GM12878 (cell line): ENCODE data around the gene TFB1M. TPM values are rescaled to one million over a fixed set of nuclear protein-coding genes. Genes with fewer than 3 reads are reported as not detected.

Source experiments
- ATAC-seq: fragments of 200-7000 bp; cut with Tn5 transposase; 3 replicates; pipeline ENCODE4 v1.9.1; 2020; ENCODE audit warnings: mild to moderate bottlenecking, moderate library complexity
- BruUV-seq: library from RNA; stranded (reverse); fragments of 400-500 nt; replicated peaks from 2 replicates; lab custom pipeline; 2021; lab: Mats Ljungman, UMichigan
- CTCF ChIA-PET: fragments of 300-600 bp; sonication (Branson Sonifier 250); formaldehyde crosslinking; extraction: SDS; loops from one replicate; lab custom pipeline; 2021; ENCODE audit warnings: inconsistent platforms; lab: Yijun Ruan, JAX
- POLR2A ChIA-PET: fragments of 350-600 bp; formaldehyde crosslinking; extraction: SDS; loops from one replicate; lab custom pipeline; 2021; ENCODE audit warnings: inconsistent platforms; lab: Charles Lee
- RAD21 ChIA-PET: fragments of 300-600 bp; sonication (Branson Sonifier 250); formaldehyde crosslinking; loops from one replicate; lab custom pipeline; 2023; ENCODE audit warnings: antibody characterized with exemption; ENCODE audit not compliant: unreplicated experiment; lab: Charles Lee
- SMC1A ChIA-PET: fragments of 300-600 bp; sonication (Branson Sonifier 250); formaldehyde crosslinking; loops from one replicate; lab custom pipeline; 2023; ENCODE audit not compliant: unreplicated experiment, uncharacterized antibody; lab: Charles Lee
- DNase-seq: peaks from one replicate; pipeline ENCODE4 v3.0.0-alpha.2; 2011; ENCODE audit warnings: low read depth, low spot score
- FAIRE-seq: peaks from 3 replicates; lab custom pipeline; 2011; peaks lifted over from hg19 to GRCh38; lab: Jason Lieb, UNC
- H2AFZ ChIP-seq: 2 replicates; pipeline ENCODE4 v1.6.0; 2011; ENCODE audit warnings: low read depth, low read length, control low read depth; ENCODE audit not compliant: control insufficient read depth
- H3K27ac ChIP-seq: 2 replicates; pipeline ENCODE4 v1.5.1; 2011; ENCODE audit warnings: control low read depth; ENCODE audit not compliant: control insufficient read depth, insufficient read depth
- H3K27me3 ChIP-seq, 2 experiments: replicated peaks in 1 of 2; 2 replicates each; pipeline versions ENCODE4 v1.6.0 to v1.6.1; 2011; ENCODE audit warnings: low read length in 1 of 2; ENCODE audit not compliant: control insufficient read depth in 2 of 2, insufficient read depth in 2 of 2
- H3K36me3 ChIP-seq, 2 experiments: 2 replicates each; pipeline ENCODE4 v1.5.1; 2011; ENCODE audit warnings: low read length in 1 of 2; ENCODE audit not compliant: control insufficient read depth in 2 of 2, insufficient read depth in 2 of 2
- H3K4me1 ChIP-seq: 2 replicates; pipeline ENCODE4 v1.6.1; 2011; ENCODE audit warnings: mild to moderate bottlenecking, low read length, moderate library complexity, mixed read lengths; ENCODE audit not compliant: control insufficient read depth, insufficient read depth
- H3K4me2 ChIP-seq: 2 replicates; pipeline ENCODE4 v1.6.0; 2011; ENCODE audit warnings: control low read depth; ENCODE audit not compliant: control insufficient read depth, insufficient read depth
- H3K4me3 ChIP-seq: fragments of 200-600 bp; sonication (generic); 2 replicates; pipeline ENCODE4 v1.5.1; 2016
- H3K79me2 ChIP-seq: 2 replicates; pipeline ENCODE4 v1.6.0; 2011; ENCODE audit warnings: low read length; ENCODE audit not compliant: control insufficient read depth, insufficient read depth
- H3K9ac ChIP-seq: 2 replicates; pipeline ENCODE4 v1.8.0; 2011; ENCODE audit warnings: low read length, control low read depth, mixed read lengths; ENCODE audit not compliant: control insufficient read depth, insufficient read depth
- H3K9me3 ChIP-seq: replicated peaks from 3 replicates; pipeline ENCODE4 v1.5.1; 2011; ENCODE audit warnings: mild to moderate bottlenecking, low read length; ENCODE audit not compliant: control insufficient read depth, insufficient read depth
- H4K20me1 ChIP-seq: 2 replicates; pipeline ENCODE4 v1.6.0; 2011; ENCODE audit not compliant: control insufficient read depth, insufficient read depth
- BMI1 ChIP-seq: fragments of 450-650 bp; IDR thresholded peaks from 2 replicates; pipeline ENCODE4 v1.6.1; 2016; ENCODE audit warnings: mild to moderate bottlenecking, moderate library complexity, borderline replicate concordance
- BRCA1 ChIP-seq: IDR thresholded peaks from 2 replicates; pipeline ENCODE4 v1.6.1; 2011; ENCODE audit warnings: low read depth, low read length, improper control_type of control experiment
- CBX5 ChIP-seq: sonication (generic); IDR thresholded peaks from 2 replicates; pipeline ENCODE4 v1.6.1; 2016; ENCODE audit warnings: low read depth, moderate library complexity, mild to moderate bottlenecking, inconsistent platforms
- MXI1 ChIP-seq: fragments of 150-350 bp; IDR thresholded peaks from 2 replicates; pipeline ENCODE4 v1.6.1; 2011; ENCODE audit warnings: low read depth, mild to moderate bottlenecking, inconsistent platforms, low read length, improper control_type of control experiment
- PAX8 ChIP-seq: fragments of 450-650 bp; IDR thresholded peaks from 2 replicates; pipeline ENCODE4 v1.6.1; 2017; ENCODE audit warnings: mild to moderate bottlenecking, moderate library complexity
- PML ChIP-seq: IDR thresholded peaks from 2 replicates; pipeline ENCODE4 v1.6.1; 2012; ENCODE audit warnings: low read length, inconsistent platforms
- RB1 ChIP-seq: fragments of 450-650 bp; formaldehyde crosslinking; IDR thresholded peaks from 2 replicates; pipeline ENCODE4 v1.6.1; 2017; ENCODE audit warnings: mild to moderate bottlenecking, borderline replicate concordance
- SMAD1 ChIP-seq: fragments of 450-650 bp; IDR thresholded peaks from 2 replicates; pipeline ENCODE4 v1.6.1; 2018; ENCODE audit warnings: mild to moderate bottlenecking, low read depth; ENCODE audit not compliant: partially characterized antibody
- STAT1 ChIP-seq: fragments of 450-650 bp; conservative IDR thresholded peaks from 2 replicates; pipeline ENCODE4 v1.6.1; 2014; ENCODE audit warnings: antibody characterized with exemption, mild to moderate bottlenecking
- ZNF217 ChIP-seq: fragments of 450-650 bp; IDR thresholded peaks from 2 replicates; pipeline ENCODE4 v1.6.1; 2017; ENCODE audit warnings: antibody characterized with exemption, mild to moderate bottlenecking
- WGBS: methylation state at CpG from one replicate; pipeline ENCODE4 v1.1.6; 2016; ENCODE audit warnings: low lambda C conversion rate; ENCODE audit not compliant: insufficient replicate concordance, insufficient coverage; ENCODE audit errors: missing lambda C conversion rate; 5-methylcytosine and 5-hydroxymethylcytosine counted together
- in situ Hi-C: fragments of 300-500 bp; cut with MboI; formaldehyde crosslinking; loops from 9 replicates; pipeline ENCODE4 v1.14.3; 2018; ENCODE audit warnings: mixed read lengths
- intact Hi-C: fragments of 100-400 bp; cut with micrococcal nuclease; formaldehyde crosslinking; loops from one replicate; pipeline ENCODE4 v1.14.2; 2022; ENCODE audit not compliant: unreplicated experiment
- polyA plus RNA-seq, 11 experiments: library from polyadenylated mRNA; depleted of rRNA in 4 of 11; unstranded in 6 of 11; stranded (reverse) in 5 of 11; fragments of >200 nt; fragmentation: Nextera tagmentation in 4 of 11; fragmentation: Illumina TruSeq in 1 of 11; extraction: Ambion mirVana in 4 of 11; extraction: Trizol in 1 of 11; gene quantifications; 1 replicate in 1 of 11; 2 replicates in 10 of 11; pipeline versions ENCODE4 v1.2.1 to v1.2.3, GENCODE V29; 2011 to 2016; ENCODE audit warnings: inconsistent platforms in 2 of 11, missing spikeins in 2 of 11, low read depth in 1 of 11
- total RNA-seq, 4 experiments: library from RNA; depleted of rRNA in 3 of 4; stranded (reverse); fragments of >200 nt in 3 of 4; fragmentation: Illumina TruSeq in 1 of 4; extraction: Trizol in 1 of 4; gene quantifications; 2 replicates each; pipeline versions ENCODE4 v1.2.1 to v1.2.3, GENCODE V29; 2013 to 2021
- TF ChIP-seq, protein P1 (sequence below): fragments of 450-650 bp; formaldehyde crosslinking; IDR thresholded peaks from 2 replicates; pipeline ENCODE4 v1.5.0; 2022; ENCODE audit warnings: mild to moderate bottlenecking, missing genetic modification characterization

The TFB1M gene
- total and polyA plus RNA-seq, 10 of the 15 experiments (the other 5 are each of a cell fraction or from before 2014, with no cell fraction given) = 29.9 to 117 (median 41.3) TPM

DNA sequence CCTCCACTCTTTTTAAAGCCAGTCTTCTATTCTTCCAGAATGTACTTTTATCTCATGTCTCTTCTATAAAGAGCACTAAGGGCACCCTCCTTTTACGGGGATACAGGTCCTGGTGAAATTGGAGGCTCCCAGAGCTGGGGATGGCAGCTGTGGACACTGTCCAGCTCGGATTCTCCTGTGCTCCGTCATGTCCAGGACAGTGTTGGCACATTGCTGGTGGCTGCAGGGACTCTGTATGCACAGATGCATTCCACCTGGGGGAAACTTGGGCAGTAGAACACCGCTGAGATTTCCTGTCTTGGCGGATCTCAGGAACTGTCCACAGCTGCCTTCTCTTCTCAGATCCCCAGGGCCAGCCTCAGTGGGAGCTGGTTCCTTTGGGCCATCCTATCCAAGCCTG is 107.1 kb downstream of the TFB1M start:
- FAIRE-seq = no peak
- TF ChIP-seq STAT1 = no peak
- TF ChIP-seq SMAD1 = no peak
- no peak for TF ChIP-seq RB1
- TF ChIP-seq, protein P1, sequence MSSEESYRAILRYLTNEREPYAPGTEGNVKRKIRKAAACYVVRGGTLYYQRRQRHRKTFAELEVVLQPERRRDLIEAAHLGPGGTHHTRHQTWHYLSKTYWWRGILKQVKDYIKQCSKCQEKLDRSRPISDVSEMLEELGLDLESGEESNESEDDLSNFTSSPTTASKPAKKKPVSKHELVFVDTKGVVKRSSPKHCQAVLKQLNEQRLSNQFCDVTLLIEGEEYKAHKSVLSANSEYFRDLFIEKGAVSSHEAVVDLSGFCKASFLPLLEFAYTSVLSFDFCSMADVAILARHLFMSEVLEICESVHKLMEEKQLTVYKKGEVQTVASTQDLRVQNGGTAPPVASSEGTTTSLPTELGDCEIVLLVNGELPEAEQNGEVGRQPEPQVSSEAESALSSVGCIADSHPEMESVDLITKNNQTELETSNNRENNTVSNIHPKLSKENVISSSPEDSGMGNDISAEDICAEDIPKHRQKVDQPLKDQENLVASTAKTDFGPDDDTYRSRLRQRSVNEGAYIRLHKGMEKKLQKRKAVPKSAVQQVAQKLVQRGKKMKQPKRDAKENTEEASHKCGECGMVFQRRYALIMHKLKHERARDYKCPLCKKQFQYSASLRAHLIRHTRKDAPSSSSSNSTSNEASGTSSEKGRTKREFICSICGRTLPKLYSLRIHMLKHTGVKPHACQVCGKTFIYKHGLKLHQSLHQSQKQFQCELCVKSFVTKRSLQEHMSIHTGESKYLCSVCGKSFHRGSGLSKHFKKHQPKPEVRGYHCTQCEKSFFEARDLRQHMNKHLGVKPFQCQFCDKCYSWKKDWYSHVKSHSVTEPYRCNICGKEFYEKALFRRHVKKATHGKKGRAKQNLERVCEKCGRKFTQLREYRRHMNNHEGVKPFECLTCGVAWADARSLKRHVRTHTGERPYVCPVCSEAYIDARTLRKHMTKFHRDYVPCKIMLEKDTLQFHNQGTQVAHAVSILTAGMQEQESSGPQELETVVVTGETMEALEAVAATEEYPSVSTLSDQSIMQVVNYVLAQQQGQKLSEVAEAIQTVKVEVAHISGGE = no peak
- TF ChIP-seq BMI1 = no peak
- TF ChIP-seq CBX5 = no peak
- TF ChIP-seq MXI1 = no peak
- no peak for TF ChIP-seq PAX8
- no peak for TF ChIP-seq ZNF217
- TF ChIP-seq BRCA1 = no peak
- no peak for TF ChIP-seq PML
- intact Hi-C loops = no loop called here
- ChIA-PET RAD21 (interaction anchor here (1.5 kb wide), 1 partner anchor 32 kb away, joined by 3 read pairs; no protein-coding TSS in a partner anchor), SMC1A (no interaction called here), POLR2A (no interaction called here), CTCF (interaction anchor here (1.1 to 2.4 kb wide), 3 partner anchors 29 to 55 kb away, joined by 3 to 8 read pairs (median 4); no protein-coding TSS in a partner anchor)
- H3K36me3 ChIP-seq = no peaks in the 10 kb centered on the region; a peak in 2 of 4 replicates
- H2AFZ ChIP-seq = no peak overlapping the region
- H3K4me2 ChIP-seq = no peak overlapping the region
- H3K79me2 ChIP-seq = 0 out of 2 replicates have a peak, but pooled peaks cover 3% of the 10 kb centered on the region
- no peaks in the 10 kb centered on the region for H3K27me3 ChIP-seq
- no peak overlapping the region for H3K27ac ChIP-seq
- ATAC-seq = no peak
- no peaks in the 10 kb centered on the region for H4K20me1 ChIP-seq
- no peak overlapping the region for H3K4me3 ChIP-seq
- BruUV-seq = no TSS peak
- in situ Hi-C loops = no loop called here
- H3K9me3 ChIP-seq = no peaks in the 10 kb centered on the region; the same call in 2 of the 3 replicates
- DNase-seq = no peak
- no peak overlapping the region for H3K9ac ChIP-seq
- WGBS = 91% methylated on average over 5 of the region's 5 CpGs
- H3K4me1 ChIP-seq = no peaks in the 10 kb centered on the region; the same call in 1 of the 2 replicates

Other genes with a start within 250 kb of the TFB1M start
- not detected in 2 replicates for gene CLDN20, start 50.5 kb downstream of the TFB1M start, total RNA-seq (2014; rRNA removed)
- gene CLDN20, start 50.5 kb downstream of the TFB1M start, total RNA-seq (2014; rRNA removed; fragmentation: Illumina TruSeq; extraction: Trizol) = not detected in 2 replicates
- gene CLDN20, start 50.5 kb downstream of the TFB1M start, total RNA-seq (2021) = not detected in 2 replicates
- gene CLDN20, start 50.5 kb downstream of the TFB1M start, polyA plus RNA-seq (2011; rRNA removed) = not detected in 2 replicates
- not detected in 2 replicates for gene CLDN20, start 50.5 kb downstream of the TFB1M start, polyA plus RNA-seq (2014; fragmentation: Illumina TruSeq; extraction: Trizol)
- not detected for gene CLDN20, start 50.5 kb downstream of the TFB1M start, polyA plus RNA-seq (2014; fragmentation: Nextera tagmentation; extraction: Ambion mirVana)
- gene CLDN20, start 50.5 kb downstream of the TFB1M start, polyA plus RNA-seq (2014; rRNA removed) = not detected in 2 replicates
- gene CLDN20, start 50.5 kb downstream of the TFB1M start, polyA plus RNA-seq (2016; fragmentation: Nextera tagmentation; extraction: Ambion mirVana) = under 1 TPM; 0.13 to 0.23 TPM
- gene NOX3, start 141.4 kb upstream of the TFB1M start, total RNA-seq (2014; rRNA removed) = not detected in 2 replicates
- not detected in 2 replicates for gene NOX3, start 141.4 kb upstream of the TFB1M start, total RNA-seq (2014; rRNA removed; fragmentation: Illumina TruSeq; extraction: Trizol)
- not detected in 2 replicates for gene NOX3, start 141.4 kb upstream of the TFB1M start, total RNA-seq (2021)
- gene NOX3, start 141.4 kb upstream of the TFB1M start, polyA plus RNA-seq (2011; rRNA removed) = not detected in 2 replicates
- not detected in 2 replicates for gene NOX3, start 141.4 kb upstream of the TFB1M start, polyA plus RNA-seq (2014; fragmentation: Illumina TruSeq; extraction: Trizol)
- gene NOX3, start 141.4 kb upstream of the TFB1M start, polyA plus RNA-seq (2014; fragmentation: Nextera tagmentation; extraction: Ambion mirVana) = not detected
- gene NOX3, start 141.4 kb upstream of the TFB1M start, polyA plus RNA-seq (2014; rRNA removed) = not detected in 2 replicates
- not detected for gene NOX3, start 141.4 kb upstream of the TFB1M start, polyA plus RNA-seq (2016; fragmentation: Nextera tagmentation; extraction: Ambion mirVana)